Stimulated activated naive B cell treated with anti-CD40 and anti-IgM and Interleukin-4, amounts not matched to agents 10 μg/mL and 1 μg/mL and 100 μg/mL, for 72 hours (primary cell): ENCODE results near the gene TMEM178B.
"Not testable (repeated sequence)": the region's sequence is repeated elsewhere in the genome, so short reads cannot be mapped to it uniquely, and the experiment has no call there.

Source experiments
- ATAC-seq, 2 donors: fragments of 150-1000 bp; cut with Tn5 transposase; replicated peaks; 2 replicates each; pipeline ENCODE4 v1.10.0; 2021; ENCODE audit warnings: moderate library complexity in 1 of 2
- DNase-seq: peaks from one replicate; pipeline ENCODE4 v3.0.0; 2021
- H3K27ac Mint-ChIP-seq: one replicate; pipeline ENCODE4 v1.8.0; 2022; ENCODE audit warnings: mild to moderate bottlenecking, mixed read lengths
- H3K27me3 Mint-ChIP-seq, 2 donors: one replicate each; pipeline ENCODE4 v1.8.0; 2022; ENCODE audit warnings: mixed read lengths in 2 of 2
- H3K36me3 Mint-ChIP-seq, 2 donors: one replicate each; pipeline ENCODE4 v1.8.0; 2022; ENCODE audit warnings: mixed read lengths in 2 of 2, mild to moderate bottlenecking in 1 of 2
- H3K4me1 Mint-ChIP-seq, 2 donors: one replicate each; pipeline ENCODE4 v1.8.0; 2022; ENCODE audit warnings: mixed read lengths in 2 of 2, mild to moderate bottlenecking in 1 of 2
- H3K4me3 Mint-ChIP-seq, 2 donors: one replicate each; pipeline ENCODE4 v1.8.0; 2022; ENCODE audit warnings: mild to moderate bottlenecking in 2 of 2, mixed read lengths in 2 of 2, moderate library complexity in 1 of 2
- H3K9me3 Mint-ChIP-seq, 2 donors: one replicate each; pipeline ENCODE4 v1.8.0; 2022; ENCODE audit warnings: mixed read lengths in 2 of 2, mild to moderate bottlenecking in 1 of 2

The TMEM178B gene

DNA sequence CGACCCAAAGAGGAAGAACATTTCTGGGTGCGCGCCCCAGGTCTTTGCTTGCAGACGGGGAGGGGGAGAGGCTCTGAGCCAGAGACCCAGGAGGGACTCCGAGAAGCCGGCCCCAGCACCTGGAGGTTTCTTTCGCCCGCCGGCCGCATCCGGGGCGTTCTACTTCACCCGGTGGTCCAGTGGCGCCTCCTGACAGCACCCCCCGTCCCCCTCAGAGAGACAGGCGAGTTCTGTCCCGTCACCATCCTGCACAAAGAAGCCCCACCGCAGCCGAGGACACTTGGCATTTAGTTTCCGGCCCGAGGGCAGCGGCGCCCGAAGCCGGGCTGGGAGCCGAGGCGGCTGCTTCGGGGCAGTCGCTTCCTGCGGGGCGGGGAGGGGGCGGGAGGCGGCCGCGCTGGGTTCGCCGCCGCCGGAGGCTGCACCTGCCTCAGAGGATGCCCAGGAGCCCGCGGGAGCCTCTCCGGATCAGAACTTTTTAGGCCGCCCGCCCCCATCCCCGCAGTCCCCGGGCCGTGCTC lies at the start of gene TMEM178B:
Gene TMEM178B (plus strand): TSS at position 424 of the 521 bp plus-strand sequence.
- DNase-seq (peak; percentile 1), ATAC-seq (peak; percentile 25 to 30)
- peaks cover 41 to 58% of the 10 kb centered on the region in 2 donors for H3K27me3 Mint-ChIP-seq
- peak within 1 kb of the TSS; percentile 82 to 84 for H3K4me3 Mint-ChIP-seq
- peak within 1 kb of the TSS; percentile 57 for H3K27ac Mint-ChIP-seq
- no peaks in the 10 kb centered on the region for H3K9me3 Mint-ChIP-seq
- H3K4me1 Mint-ChIP-seq: peaks cover 15 to 35% of the 10 kb centered on the region in 2 donors
- H3K36me3 Mint-ChIP-seq: no peaks in the 10 kb centered on the region

DNA sequence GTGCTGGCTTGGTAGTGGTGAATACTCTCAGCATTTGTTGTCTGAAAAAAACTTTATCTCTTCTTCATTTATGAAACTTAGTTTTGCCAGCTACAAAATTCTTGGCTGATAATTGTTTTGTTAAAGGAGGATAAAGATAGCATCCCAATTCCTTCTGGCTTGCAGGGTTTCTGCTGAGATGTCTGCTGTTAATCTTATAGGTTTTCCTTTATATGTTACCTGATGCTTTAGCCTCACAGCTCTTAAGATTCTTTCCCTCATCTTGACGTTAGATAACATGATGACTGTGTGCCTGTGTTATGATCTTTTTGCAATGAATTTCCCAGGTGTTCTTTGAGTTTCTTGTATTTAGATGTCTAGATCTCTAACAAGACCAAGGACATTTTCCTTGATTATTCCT lies 49.2 kb upstream of the TMEM178B start:
- Mint-ChIP-seq H3K4me1 (no peaks in the 10 kb centered on the region), H3K9me3 (peaks cover 14 to 19% of the 10 kb centered on the region in 2 donors), H3K27ac (no peak overlapping the region), H3K4me3 (no peak overlapping the region), H3K36me3 (peaks cover 3 to 10% of the 10 kb centered on the region in 2 donors), H3K27me3 (peaks cover 51 to 78% of the 10 kb centered on the region in 2 donors)
- no peak for DNase-seq
- no peak for ATAC-seq

GRCh38 chr7:141027043-141027442 lies 46.8 kb upstream of the TMEM178B start:
- no peak overlapping the region for H3K27ac Mint-ChIP-seq
- peaks cover 14 to 19% of the 10 kb centered on the region in 2 donors for H3K9me3 Mint-ChIP-seq
- H3K4me3 Mint-ChIP-seq: no peak overlapping the region
- DNase-seq (no peak), ATAC-seq (no peak)
- peaks cover 3 to 10% of the 10 kb centered on the region in 2 donors for H3K36me3 Mint-ChIP-seq
- peaks cover 55 to 71% of the 10 kb centered on the region in 2 donors for H3K27me3 Mint-ChIP-seq
- no peaks in the 10 kb centered on the region for H3K4me1 Mint-ChIP-seq

DNA sequence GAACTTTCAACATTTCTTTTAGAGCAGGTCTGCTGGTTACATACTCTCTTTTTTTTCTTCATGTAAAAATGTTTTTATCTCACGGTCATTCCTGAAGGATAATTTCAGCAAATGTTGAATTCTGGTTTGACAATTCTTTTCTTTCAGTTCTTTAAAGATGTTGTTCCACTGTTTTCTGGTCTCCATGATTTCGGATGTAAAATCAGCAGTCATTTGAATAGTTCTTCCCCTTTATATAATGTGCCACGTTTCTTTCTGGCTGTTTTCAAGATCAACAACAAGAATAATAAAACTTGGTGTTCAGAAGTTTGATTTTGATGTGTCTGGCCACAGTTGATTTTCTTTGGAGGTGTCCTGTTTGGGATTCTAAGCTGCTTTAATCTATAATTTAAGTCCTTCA lies 45.1 kb upstream of the TMEM178B start:
- ATAC-seq (no peak), DNase-seq (no peak)
- H3K27ac Mint-ChIP-seq: no peak overlapping the region
- peaks cover 53 to 65% of the 10 kb centered on the region in 2 donors for H3K27me3 Mint-ChIP-seq
- H3K36me3 Mint-ChIP-seq: peaks cover 3 to 10% of the 10 kb centered on the region in 2 donors
- H3K4me1 Mint-ChIP-seq: no peaks in the 10 kb centered on the region
- no peak overlapping the region for H3K4me3 Mint-ChIP-seq
- H3K9me3 Mint-ChIP-seq: peaks cover 14 to 17% of the 10 kb centered on the region in 2 donors

DNA sequence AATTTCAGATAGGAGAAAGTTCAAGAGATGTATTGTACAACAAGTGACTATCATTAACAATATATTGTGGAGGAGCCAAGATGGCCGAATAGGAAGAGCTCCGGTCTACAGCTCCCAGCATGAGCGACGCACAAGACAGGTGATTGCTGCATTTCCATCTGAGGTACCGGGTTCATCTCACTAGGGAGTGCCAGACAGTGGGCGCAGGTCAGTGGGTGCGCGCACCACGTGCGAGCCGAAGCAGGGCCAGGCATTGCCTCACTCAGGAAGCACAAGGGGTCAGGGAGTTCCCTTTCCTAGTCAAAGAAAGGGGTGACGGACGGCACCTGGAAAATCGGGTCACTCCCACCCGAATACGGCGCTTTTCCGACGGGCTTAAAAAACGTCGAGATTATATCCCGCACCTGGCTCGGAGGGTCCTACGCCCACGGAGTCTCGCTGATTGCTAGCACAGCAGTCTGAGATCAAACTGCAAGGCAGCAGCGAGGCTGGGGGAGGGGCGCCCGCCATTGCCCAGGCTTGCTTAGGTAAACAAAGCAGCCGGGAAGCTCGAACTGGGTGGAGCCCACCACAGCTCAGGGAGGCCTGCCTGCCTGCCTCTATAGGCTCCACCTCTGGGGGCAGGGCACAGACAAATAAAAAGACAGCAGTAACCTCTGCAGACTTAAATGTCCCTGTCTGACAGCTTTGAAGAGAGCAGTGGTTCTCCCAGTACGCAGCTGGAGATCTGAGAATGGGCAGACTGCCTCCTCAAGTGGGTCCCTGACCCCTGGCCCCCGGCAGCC lies 41.1 kb upstream of the TMEM178B start:
- H3K9me3 Mint-ChIP-seq: peaks cover 9 to 11% of the 10 kb centered on the region in 2 donors
- H3K4me1 Mint-ChIP-seq, H3K4me3 Mint-ChIP-seq, H3K36me3 Mint-ChIP-seq, ATAC-seq, H3K27ac Mint-ChIP-seq, DNase-seq: not testable (repeated sequence)
- peaks cover 32 to 44% of the 10 kb centered on the region in 2 donors for H3K27me3 Mint-ChIP-seq

DNA sequence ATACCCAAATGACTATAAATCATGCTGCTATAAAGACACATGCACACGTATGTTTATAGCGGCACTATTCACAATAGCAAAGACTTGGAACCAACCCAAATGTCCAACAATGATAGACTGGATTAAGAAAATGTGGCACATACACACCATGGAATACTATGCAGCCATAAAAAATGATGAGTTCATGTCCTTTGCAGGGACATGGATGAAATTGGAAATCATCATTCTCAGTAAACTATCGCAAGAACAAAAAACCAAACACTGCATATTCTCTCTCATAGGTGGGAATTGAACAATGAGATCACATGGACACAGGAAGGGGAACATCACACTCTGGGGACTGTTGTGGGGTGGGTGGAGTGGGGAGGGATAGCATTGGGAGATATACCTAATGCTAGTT lies 35.8 kb upstream of the TMEM178B start:
- peaks cover 20 to 30% of the 10 kb centered on the region in 2 donors for H3K27me3 Mint-ChIP-seq
- H3K36me3 Mint-ChIP-seq, H3K4me3 Mint-ChIP-seq, DNase-seq, H3K4me1 Mint-ChIP-seq, H3K27ac Mint-ChIP-seq, H3K9me3 Mint-ChIP-seq, ATAC-seq: not testable (repeated sequence)

DNA sequence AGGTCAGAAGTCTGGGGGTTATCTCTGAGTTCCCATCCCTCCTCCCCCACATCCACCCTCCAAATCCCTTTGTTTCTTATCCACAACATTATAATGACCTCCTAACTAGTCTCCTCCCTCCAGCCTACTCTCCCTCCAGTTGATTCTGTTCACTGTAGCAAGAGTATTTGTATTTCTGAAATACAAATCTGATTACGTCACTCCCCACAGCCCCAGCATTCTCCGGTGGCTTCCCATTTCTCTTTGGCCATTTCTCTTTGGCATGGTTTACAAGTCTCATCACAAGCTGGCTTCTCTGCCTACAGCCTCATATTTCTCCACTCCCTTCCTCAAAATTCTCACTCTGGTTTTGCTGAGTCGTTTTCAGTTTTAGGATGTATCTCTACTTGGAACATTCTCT lies 34.5 kb upstream of the TMEM178B start:
- no peak for DNase-seq
- H3K9me3 Mint-ChIP-seq: peaks cover 3% of the 10 kb centered on the region in 2 donors
- H3K4me3 Mint-ChIP-seq: no peak overlapping the region
- peaks cover 17 to 21% of the 10 kb centered on the region in 2 donors for H3K27me3 Mint-ChIP-seq
- ATAC-seq: no peak
- H3K4me1 Mint-ChIP-seq: no peaks in the 10 kb centered on the region
- H3K27ac Mint-ChIP-seq: no peak overlapping the region
- no peaks in the 10 kb centered on the region for H3K36me3 Mint-ChIP-seq

GRCh38 chr7:141042222-141043193 lies 31.4 kb upstream of the TMEM178B start:
- peaks cover 5 to 7% of the 10 kb centered on the region in 2 donors for H3K9me3 Mint-ChIP-seq
- no peak overlapping the region for H3K4me3 Mint-ChIP-seq
- peaks cover 0 to 3% of the 10 kb centered on the region in 2 donors for H3K36me3 Mint-ChIP-seq
- peaks cover 18 to 28% of the 10 kb centered on the region in 2 donors for H3K27me3 Mint-ChIP-seq
- H3K4me1 Mint-ChIP-seq: no peaks in the 10 kb centered on the region
- no peak overlapping the region for H3K27ac Mint-ChIP-seq
- no peak for DNase-seq
- no peak for ATAC-seq

GRCh38 chr7:141043616-141044015 lies 30.2 kb upstream of the TMEM178B start:
- ATAC-seq: no peak
- Mint-ChIP-seq H3K27me3 (peaks cover 18 to 34% of the 10 kb centered on the region in 2 donors), H3K9me3 (peaks cover 5 to 7% of the 10 kb centered on the region in 2 donors), H3K4me3 (no peak overlapping the region), H3K27ac (no peak overlapping the region), H3K36me3 (peaks cover 0 to 3% of the 10 kb centered on the region in 2 donors), H3K4me1 (no peaks in the 10 kb centered on the region)
- no peak for DNase-seq

DNA sequence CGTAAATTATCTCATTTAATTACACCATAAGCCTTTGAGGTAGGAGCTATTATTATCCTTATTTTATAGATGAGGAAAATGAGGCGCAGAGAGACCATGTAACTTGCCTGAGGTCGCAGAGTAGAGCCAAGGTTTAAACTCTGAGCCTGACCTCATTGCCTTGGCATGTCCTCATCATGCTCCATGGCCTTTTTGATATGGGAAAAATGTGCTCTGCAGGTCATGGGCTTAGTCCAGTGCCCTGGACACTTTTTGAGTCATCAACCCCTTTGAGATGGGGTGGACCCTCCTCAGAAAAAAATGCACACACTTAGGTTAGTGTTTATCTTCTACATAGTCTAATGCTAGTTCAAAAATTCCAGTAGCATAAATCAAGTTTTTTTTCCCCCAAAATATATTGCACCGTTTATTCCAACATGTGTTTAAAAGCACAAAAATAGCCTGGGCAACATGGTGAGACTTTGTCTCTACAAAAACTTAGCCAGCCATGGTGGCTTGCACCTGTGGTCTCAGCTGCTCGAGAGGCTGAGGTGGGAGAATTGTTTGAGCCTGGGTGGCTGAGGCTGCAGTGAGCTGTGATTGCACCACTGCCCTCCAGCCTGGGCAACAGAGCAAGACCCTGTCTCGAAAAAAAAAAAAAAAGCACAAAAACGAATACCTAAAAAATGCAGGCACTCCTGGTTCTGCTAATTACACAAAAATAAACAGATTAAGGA lies 28.6 kb upstream of the TMEM178B start:
- Mint-ChIP-seq H3K27ac (no peak overlapping the region), H3K36me3 (peaks cover 0 to 3% of the 10 kb centered on the region in 2 donors), H3K9me3 (peaks cover 5 to 7% of the 10 kb centered on the region in 2 donors), H3K27me3 (peaks cover 23 to 32% of the 10 kb centered on the region in 2 donors), H3K4me3 (no peak overlapping the region), H3K4me1 (no peaks in the 10 kb centered on the region)
- ATAC-seq: no peak
- no peak for DNase-seq

DNA sequence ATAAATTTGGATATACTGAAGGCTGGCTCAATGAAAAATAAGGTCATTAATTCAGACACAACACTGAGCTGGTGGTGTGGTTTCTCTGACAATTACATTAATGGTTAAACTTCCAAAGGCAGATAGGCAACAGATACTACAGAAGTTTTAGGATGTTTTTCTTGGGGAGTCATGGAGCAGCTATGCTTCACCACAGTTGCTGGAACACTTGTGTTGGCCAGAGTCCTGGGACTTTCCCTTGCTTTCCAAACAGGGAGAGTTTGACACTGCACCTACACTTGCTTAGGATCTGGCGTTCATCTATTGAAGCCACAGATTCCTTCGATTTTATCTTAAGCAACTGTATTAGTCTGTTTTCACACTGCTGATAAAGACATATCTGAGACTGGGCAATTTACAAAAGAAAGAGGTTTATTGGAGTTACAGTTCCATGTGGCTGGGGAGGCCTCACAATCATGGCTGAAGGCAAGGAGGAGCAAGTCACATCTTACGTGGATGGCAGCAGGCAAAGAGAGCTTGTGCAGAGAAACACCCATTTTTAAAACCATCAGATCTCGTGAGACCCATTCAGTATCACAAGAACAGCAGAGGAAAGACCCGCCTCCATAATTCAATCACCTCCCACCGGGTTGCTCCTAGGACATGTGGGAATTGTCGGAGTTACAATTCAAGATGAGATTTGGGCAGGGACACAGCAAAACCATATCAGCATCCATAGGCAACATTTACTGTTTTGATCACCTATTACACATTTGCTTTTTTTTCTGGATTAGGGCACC lies 27.8 kb upstream of the TMEM178B start:
- no peak for ATAC-seq
- Mint-ChIP-seq H3K27me3 (peaks cover 27 to 34% of the 10 kb centered on the region in 2 donors), H3K36me3 (peaks cover 0 to 3% of the 10 kb centered on the region in 2 donors), H3K4me3 (no peak overlapping the region), H3K9me3 (peaks cover 5 to 7% of the 10 kb centered on the region in 2 donors), H3K27ac (no peak overlapping the region), H3K4me1 (no peaks in the 10 kb centered on the region)
- DNase-seq: no peak

DNA sequence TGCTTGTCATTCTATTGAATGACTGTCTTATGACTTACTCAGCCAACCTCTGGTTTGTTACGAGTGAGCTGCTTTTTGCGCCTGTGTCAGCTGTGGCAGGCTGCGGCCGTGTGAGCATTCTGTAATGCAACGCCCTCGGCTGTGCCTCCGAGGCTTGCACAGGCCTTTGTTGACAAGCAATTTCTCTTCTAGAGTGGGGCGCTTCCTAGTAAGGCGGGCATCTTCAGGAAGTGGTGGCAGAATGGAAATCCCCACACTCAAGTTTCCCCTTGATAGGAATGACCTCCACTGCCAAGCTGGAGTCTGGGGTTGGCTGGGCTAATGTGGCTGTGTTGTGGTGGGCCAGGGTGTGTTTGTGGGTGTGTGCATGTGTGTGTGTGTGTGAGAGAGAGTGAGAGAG lies 20.2 kb upstream of the TMEM178B start:
- H3K4me1 Mint-ChIP-seq: peaks cover 4% of the 10 kb centered on the region in 2 donors
- ATAC-seq (peak in 1 of 2 donors; percentile 12), DNase-seq (no peak)
- peaks cover 50 to 54% of the 10 kb centered on the region in 2 donors for H3K27me3 Mint-ChIP-seq
- H3K4me3 Mint-ChIP-seq: no peak overlapping the region
- H3K27ac Mint-ChIP-seq: no peak overlapping the region
- peaks cover 1 to 4% of the 10 kb centered on the region in 2 donors for H3K36me3 Mint-ChIP-seq
- H3K9me3 Mint-ChIP-seq: peaks cover 4% of the 10 kb centered on the region in 2 donors

DNA sequence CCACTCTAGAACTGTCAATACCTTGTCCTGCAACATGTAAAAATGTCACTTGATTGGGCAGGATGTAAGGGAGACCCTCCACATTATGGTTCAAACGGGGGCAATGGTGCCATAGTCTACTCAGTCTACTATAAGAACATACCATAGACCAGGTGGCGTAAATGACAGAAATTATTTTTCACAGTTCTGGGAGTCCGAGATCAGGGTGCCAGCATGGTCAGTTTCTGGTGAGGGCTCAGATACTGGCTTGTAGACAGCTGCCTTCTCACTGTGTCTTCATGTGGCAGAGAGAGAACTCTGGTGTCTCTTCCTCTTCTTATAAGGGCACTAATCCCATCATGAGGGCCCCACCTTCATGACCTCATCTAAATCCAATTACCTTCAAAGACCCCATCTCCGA lies 18.7 kb upstream of the TMEM178B start:
- Mint-ChIP-seq H3K27me3 (peaks cover 45 to 47% of the 10 kb centered on the region in 2 donors), H3K4me3 (no peak overlapping the region), H3K27ac (no peak overlapping the region), H3K9me3 (peaks cover 4% of the 10 kb centered on the region in 2 donors), H3K4me1 (peaks cover 4% of the 10 kb centered on the region in 2 donors), H3K36me3 (peaks cover 1 to 4% of the 10 kb centered on the region in 2 donors)
- ATAC-seq: no peak
- DNase-seq: no peak
